HEK293 (cell line): ENCODE results near the gene PDE4D.

Experiments used
- CTCF ChIA-PET: fragments of 350-600 bp; formaldehyde crosslinking; extraction: SDS; loops from one replicate; lab custom pipeline; 2021; ENCODE audit warnings: antibody characterized with exemption; lab: Yijun Ruan, JAX
- POLR2A ChIA-PET: fragments of 300-600 bp; formaldehyde crosslinking; extraction: SDS; loops from one replicate; lab custom pipeline; 2020; ENCODE audit warnings: antibody characterized with exemption, inconsistent platforms; lab: Yijun Ruan, JAX
- H3K27ac ChIP-seq: fragments of 200-500 bp; sonication (Bioruptor generic); 2 replicates; pipeline ENCODE4 v1.5.1; 2014; ENCODE audit warnings: low read depth, low read length, control low read depth, inconsistent platforms; ENCODE audit errors: extremely low read depth
- H3K36me3 ChIP-seq, 2 experiments: fragments of 200-500 bp in 1 of 2; sonication (Bioruptor generic) in 1 of 2; 1 replicate in 1 of 2; 2 replicates in 1 of 2; pipeline ENCODE4 v1.5.1; 2014 to 2017; ENCODE audit warnings: inconsistent platforms in 2 of 2, low read length in 2 of 2; ENCODE audit not compliant: control insufficient read depth in 2 of 2, insufficient read depth in 1 of 2
- H3K4me1 ChIP-seq: fragments of 200-500 bp; sonication (Bioruptor generic); 2 replicates; pipeline ENCODE4 v1.5.1; 2014; ENCODE audit warnings: mild to moderate bottlenecking, low read length, inconsistent platforms; ENCODE audit not compliant: control insufficient read depth, insufficient read depth
- H3K4me3 ChIP-seq: 2 replicates; pipeline ENCODE4 v1.5.1; 2011; ENCODE audit warnings: low read depth, mild to moderate bottlenecking, control low read depth, low read length, moderate library complexity
- H3K9me3 ChIP-seq: fragments of 200-500 bp; sonication (Bioruptor generic); 2 replicates; pipeline ENCODE4 v1.5.1; 2014; ENCODE audit warnings: low read depth, low read length, inconsistent platforms; ENCODE audit not compliant: control insufficient read depth, insufficient read depth
- KLF1 ChIP-seq: fragments of 450-650 bp; formaldehyde crosslinking; IDR thresholded peaks from 2 replicates; pipeline ENCODE4 v1.5.1; 2016; ENCODE audit warnings: missing biosample characterization, missing genetic modification characterization
- MZF1 ChIP-seq: fragments of 450-650 bp; formaldehyde crosslinking; IDR thresholded peaks from 2 replicates; pipeline ENCODE4 v1.5.1; 2017; ENCODE audit warnings: missing biosample characterization, missing genetic modification characterization, borderline replicate concordance
- ZBTB17 ChIP-seq: fragments of 450-650 bp; formaldehyde crosslinking; IDR thresholded peaks from 2 replicates; pipeline ENCODE4 v1.5.1; 2016; ENCODE audit warnings: missing biosample characterization, missing genetic modification characterization
- ZIC2 ChIP-seq: fragments of 450-650 bp; formaldehyde crosslinking; IDR thresholded peaks from 2 replicates; pipeline ENCODE4 v1.5.1; 2016; ENCODE audit warnings: missing biosample characterization, missing genetic modification characterization
- ZNF140 ChIP-seq: fragments of 450-650 bp; formaldehyde crosslinking; IDR thresholded peaks from 2 replicates; pipeline ENCODE4 v1.5.1; 2016; ENCODE audit warnings: missing biosample characterization, missing genetic modification characterization
- ZNF146 ChIP-seq: fragments of 450-650 bp; formaldehyde crosslinking; IDR thresholded peaks from 2 replicates; pipeline ENCODE4 v1.5.1; 2016; ENCODE audit warnings: missing biosample characterization, missing genetic modification characterization
- ZNF423 ChIP-seq: fragments of 450-650 bp; formaldehyde crosslinking; IDR thresholded peaks from 2 replicates; pipeline ENCODE4 v1.5.1; 2016; ENCODE audit warnings: missing biosample characterization, missing genetic modification characterization
- ZNF48 ChIP-seq: fragments of 450-650 bp; formaldehyde crosslinking; IDR thresholded peaks from 2 replicates; pipeline ENCODE4 v1.5.1; 2016; ENCODE audit warnings: missing biosample characterization, missing genetic modification characterization
- ZNF621 ChIP-seq: fragments of 450-650 bp; formaldehyde crosslinking; IDR thresholded peaks from 2 replicates; pipeline ENCODE4 v1.5.1; 2017; ENCODE audit warnings: missing biosample characterization, missing genetic modification characterization
- ZNF707 ChIP-seq: fragments of 450-650 bp; formaldehyde crosslinking; IDR thresholded peaks from 2 replicates; pipeline ENCODE4 v1.5.1; 2016; ENCODE audit warnings: missing biosample characterization, missing genetic modification characterization
- ZSCAN23 ChIP-seq: fragments of 450-650 bp; formaldehyde crosslinking; IDR thresholded peaks from 2 replicates; pipeline ENCODE4 v1.5.1; 2016; ENCODE audit warnings: missing biosample characterization, missing genetic modification characterization
- TF ChIP-seq, protein P1 (sequence below): fragments of 450-650 bp; formaldehyde crosslinking; conservative IDR thresholded peaks from 2 replicates; pipeline ENCODE4 v1.5.1; 2016; ENCODE audit warnings: low read depth, missing biosample characterization, missing genetic modification characterization
- TF ChIP-seq, protein P2 (sequence below): fragments of 450-650 bp; formaldehyde crosslinking; optimal IDR thresholded peaks from 2 replicates; pipeline ENCODE3; 2016; ENCODE audit warnings: missing biosample characterization, mild to moderate bottlenecking, missing genetic modification characterization
- TF ChIP-seq, protein P3 (sequence below): fragments of 450-650 bp; formaldehyde crosslinking; IDR thresholded peaks from 2 replicates; pipeline ENCODE4 v1.5.1; 2016; ENCODE audit warnings: missing biosample characterization, missing genetic modification characterization

The PDE4D gene

DNA sequence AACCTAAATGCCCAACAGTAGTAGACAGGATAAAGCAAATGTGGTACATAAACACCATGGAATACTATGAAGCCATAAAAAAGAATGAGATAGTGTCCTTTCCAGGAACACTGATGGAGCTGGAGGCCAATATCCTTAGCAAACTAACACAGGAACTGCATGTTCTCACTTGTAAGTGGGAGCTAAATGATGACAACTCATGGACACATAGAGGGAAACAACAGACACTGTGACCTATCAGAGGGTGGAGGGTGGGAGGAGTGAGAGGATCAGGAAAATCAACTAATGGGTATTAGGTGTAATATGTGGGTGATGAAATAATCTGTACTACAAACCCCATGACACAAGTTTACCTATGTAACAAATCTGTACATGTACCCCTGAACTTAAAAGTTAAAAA, 805.0 kb downstream of the PDE4D start:
- ChIA-PET CTCF (interaction anchor here (1.0 kb wide), 1 partner anchor 18 kb away, joined by 4 read pairs; no protein-coding TSS in a partner anchor), POLR2A (no interaction called here)
- Histone ChIP-seq H3K4me1 (peaks cover 11% of the 10 kb centered on the region), H3K4me3 (no peak overlapping the region), H3K36me3 (no peaks in the 10 kb centered on the region), H3K27ac (no peak overlapping the region), H3K9me3 (no peaks in the 10 kb centered on the region)
- TF ChIP-seq ZNF146 (tag by site-specific recombination) (peak; percentile 71), ZSCAN23 (tag by site-specific recombination) (no peak)

DNA sequence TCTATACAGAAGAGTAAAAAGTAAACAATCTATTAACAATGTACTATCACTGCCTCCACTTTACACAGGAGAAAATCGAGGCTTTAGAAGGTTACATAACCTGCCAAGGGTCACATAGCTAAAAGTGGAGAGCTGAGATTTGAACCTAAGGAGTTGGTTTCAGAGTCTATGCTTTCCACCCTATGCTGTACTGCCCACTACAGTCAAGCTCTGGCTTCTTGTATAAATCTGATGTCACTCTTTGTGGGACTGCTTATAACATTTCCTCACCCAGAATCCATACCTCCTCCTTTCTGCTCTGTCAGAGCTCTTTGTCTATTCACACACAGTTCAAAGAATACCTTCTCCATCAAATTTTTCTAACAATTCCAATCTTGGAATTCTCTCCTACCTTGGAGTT, 807.5 kb downstream of the PDE4D start:
- ChIA-PET CTCF (interaction anchor here (0.6 to 1.1 kb wide), 3 partner anchors 11 to 192 kb away, joined by 3 to 5 read pairs (median 3); no protein-coding TSS in a partner anchor), POLR2A (no interaction called here)
- Histone ChIP-seq H3K36me3 (no peaks in the 10 kb centered on the region), H3K9me3 (no peaks in the 10 kb centered on the region), H3K27ac (no peak overlapping the region), H3K4me3 (no peak overlapping the region), H3K4me1 (no peaks in the 10 kb centered on the region)
- TF ChIP-seq, protein P1, sequence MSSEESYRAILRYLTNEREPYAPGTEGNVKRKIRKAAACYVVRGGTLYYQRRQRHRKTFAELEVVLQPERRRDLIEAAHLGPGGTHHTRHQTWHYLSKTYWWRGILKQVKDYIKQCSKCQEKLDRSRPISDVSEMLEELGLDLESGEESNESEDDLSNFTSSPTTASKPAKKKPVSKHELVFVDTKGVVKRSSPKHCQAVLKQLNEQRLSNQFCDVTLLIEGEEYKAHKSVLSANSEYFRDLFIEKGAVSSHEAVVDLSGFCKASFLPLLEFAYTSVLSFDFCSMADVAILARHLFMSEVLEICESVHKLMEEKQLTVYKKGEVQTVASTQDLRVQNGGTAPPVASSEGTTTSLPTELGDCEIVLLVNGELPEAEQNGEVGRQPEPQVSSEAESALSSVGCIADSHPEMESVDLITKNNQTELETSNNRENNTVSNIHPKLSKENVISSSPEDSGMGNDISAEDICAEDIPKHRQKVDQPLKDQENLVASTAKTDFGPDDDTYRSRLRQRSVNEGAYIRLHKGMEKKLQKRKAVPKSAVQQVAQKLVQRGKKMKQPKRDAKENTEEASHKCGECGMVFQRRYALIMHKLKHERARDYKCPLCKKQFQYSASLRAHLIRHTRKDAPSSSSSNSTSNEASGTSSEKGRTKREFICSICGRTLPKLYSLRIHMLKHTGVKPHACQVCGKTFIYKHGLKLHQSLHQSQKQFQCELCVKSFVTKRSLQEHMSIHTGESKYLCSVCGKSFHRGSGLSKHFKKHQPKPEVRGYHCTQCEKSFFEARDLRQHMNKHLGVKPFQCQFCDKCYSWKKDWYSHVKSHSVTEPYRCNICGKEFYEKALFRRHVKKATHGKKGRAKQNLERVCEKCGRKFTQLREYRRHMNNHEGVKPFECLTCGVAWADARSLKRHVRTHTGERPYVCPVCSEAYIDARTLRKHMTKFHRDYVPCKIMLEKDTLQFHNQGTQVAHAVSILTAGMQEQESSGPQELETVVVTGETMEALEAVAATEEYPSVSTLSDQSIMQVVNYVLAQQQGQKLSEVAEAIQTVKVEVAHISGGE, result no peak
- TF ChIP-seq ZNF140 (tag by site-specific recombination) (no peak), ZNF621 (no peak), ZNF423 (tag by site-specific recombination) (no peak), ZIC2 (tag by site-specific recombination) (no peak), ZBTB17 (tag by site-specific recombination) (no peak), ZNF48 (no peak), KLF1 (tag by site-specific recombination) (no peak)
- TF ChIP-seq, protein P2, sequence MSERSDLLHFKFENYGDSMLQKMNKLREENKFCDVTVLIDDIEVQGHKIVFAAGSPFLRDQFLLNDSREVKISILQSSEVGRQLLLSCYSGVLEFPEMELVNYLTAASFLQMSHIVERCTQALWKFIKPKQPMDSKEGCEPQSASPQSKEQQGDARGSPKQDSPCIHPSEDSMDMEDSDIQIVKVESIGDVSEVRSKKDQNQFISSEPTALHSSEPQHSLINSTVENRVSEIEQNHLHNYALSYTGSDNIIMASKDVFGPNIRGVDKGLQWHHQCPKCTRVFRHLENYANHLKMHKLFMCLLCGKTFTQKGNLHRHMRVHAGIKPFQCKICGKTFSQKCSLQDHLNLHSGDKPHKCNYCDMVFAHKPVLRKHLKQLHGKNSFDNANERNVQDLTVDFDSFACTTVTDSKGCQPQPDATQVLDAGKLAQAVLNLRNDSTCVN (tag by site-specific recombination), result no peak
- TF ChIP-seq, protein P3, sequence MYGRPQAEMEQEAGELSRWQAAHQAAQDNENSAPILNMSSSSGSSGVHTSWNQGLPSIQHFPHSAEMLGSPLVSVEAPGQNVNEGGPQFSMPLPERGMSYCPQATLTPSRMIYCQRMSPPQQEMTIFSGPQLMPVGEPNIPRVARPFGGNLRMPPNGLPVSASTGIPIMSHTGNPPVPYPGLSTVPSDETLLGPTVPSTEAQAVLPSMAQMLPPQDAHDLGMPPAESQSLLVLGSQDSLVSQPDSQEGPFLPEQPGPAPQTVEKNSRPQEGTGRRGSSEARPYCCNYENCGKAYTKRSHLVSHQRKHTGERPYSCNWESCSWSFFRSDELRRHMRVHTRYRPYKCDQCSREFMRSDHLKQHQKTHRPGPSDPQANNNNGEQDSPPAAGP (tag by site-specific recombination), result no peak

DNA sequence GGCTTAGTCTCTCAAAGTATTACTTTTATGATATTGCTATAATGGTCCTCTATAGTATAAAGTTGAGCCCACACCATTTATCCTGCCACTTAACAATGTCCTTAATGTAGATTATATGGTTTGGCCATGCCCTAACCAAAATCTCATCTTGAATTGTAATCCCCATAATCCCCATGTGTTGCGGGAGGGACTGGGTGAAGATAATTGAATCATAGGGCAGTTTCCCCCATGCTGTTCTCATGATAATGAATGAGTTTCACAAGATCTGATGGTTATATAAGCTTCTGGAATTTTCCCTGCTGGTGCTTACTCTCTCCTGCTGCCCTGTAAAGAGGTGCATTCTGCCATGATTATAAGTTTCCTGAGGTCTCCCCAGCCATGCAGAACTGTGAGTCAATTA, 811.8 kb downstream of the PDE4D start:
- H3K36me3 ChIP-seq, result no peaks in the 10 kb centered on the region
- H3K27ac ChIP-seq, result no peak overlapping the region
- no peaks in the 10 kb centered on the region for H3K9me3 ChIP-seq
- CTCF ChIA-PET, result no interaction called here
- POLR2A ChIA-PET, result no interaction called here
- H3K4me3 ChIP-seq, result no peak overlapping the region
- H3K4me1 ChIP-seq, result peaks cover 4% of the 10 kb centered on the region; the same call in 1 of the 2 replicates
- peak; percentile 87; the same call in 1 of the 2 replicates for TF ChIP-seq MZF1 (tag by site-specific recombination)
- no peak for TF ChIP-seq ZNF707 (tag by site-specific recombination)
